ENCODE data around the gene GMDS. TPM values are rescaled to one million over a fixed set of nuclear protein-coding genes. Genes with fewer than 3 reads are reported as not detected.

The GMDS gene
- total RNA-seq, 1 experiment from 2014 or later = 27.6 TPM

GRCh38 chr6:1923449-1923848 is 322.0 kb downstream of the GMDS start:
- Histone ChIP-seq H3K18ac (ENCODE audit: insufficient read length, low read depth, low read length) (no peak overlapping the region), H3K9ac (ENCODE audit: extremely low read depth, insufficient read length, low read length) (no peak overlapping the region), H3K4me1 (ENCODE audit: insufficient read depth, low read length) (no peaks in the 10 kb centered on the region; the same call in 1 of the 2 replicates), H2AK5ac (ENCODE audit: insufficient read length, low read length) (no peak overlapping the region), H3K27me3 (ENCODE audit: insufficient read depth, low read length) (no peaks in the 10 kb centered on the region), H4K8ac (replicated peaks; ENCODE audit: insufficient read length, low read depth, low read length) (no peak overlapping the region), H2BK15ac (ENCODE audit: low read depth, low read length) (no peak overlapping the region), H3T11ph (ENCODE audit: low read length) (no peak overlapping the region), H3K4me2 (ENCODE audit: insufficient read depth, insufficient read length, low read length) (no peak overlapping the region), H3K27ac (ENCODE audit: insufficient read length, low read depth, low read length) (no peak overlapping the region), H2BK120ac (ENCODE audit: low read depth, low read length, poor library complexity, severe bottlenecking) (no peak overlapping the region), H2AFZ (ENCODE audit: low read length) (no peak overlapping the region), H3K79me2 (ENCODE audit: insufficient read depth, low read length) (no peaks in the 10 kb centered on the region), H3K79me1 (ENCODE audit: insufficient read depth, low read depth, low read length, poor library complexity, severe bottlenecking) (no peaks in the 10 kb centered on the region), H2BK12ac (ENCODE audit: insufficient read length, low read depth, low read length) (no peak overlapping the region), H3K9me3 (ENCODE audit: control insufficient read depth, low read depth, low read length) (no peaks in the 10 kb centered on the region), H4K5ac (ENCODE audit: insufficient read length, low read depth, low read length) (no peak overlapping the region), H3K4ac (ENCODE audit: low read depth, low read length) (no peak overlapping the region), H3K23me2 (ENCODE audit: insufficient read length, low read depth, low read length, poor library complexity, severe bottlenecking) (peaks cover 3% of the 10 kb centered on the region), H3K56ac (ENCODE audit: insufficient read length, low read depth, low read length) (no peak overlapping the region), H4K20me1 (ENCODE audit: control insufficient read depth, insufficient read depth, insufficient read length) (no peaks in the 10 kb centered on the region), H3K14ac (ENCODE audit: insufficient read depth, low read length) (peak overlapping the region; percentile 46; the same call in 1 of the 2 replicates), H2BK5ac (ENCODE audit: insufficient read length, low read length) (no peak overlapping the region), H3K23ac (ENCODE audit: insufficient read length, low read depth, low read length) (no peak overlapping the region), H4K91ac (ENCODE audit: insufficient read length, low read depth, low read length) (no peak overlapping the region), H2BK20ac (ENCODE audit: low read depth, low read length, poor library complexity, severe bottlenecking) (no peak overlapping the region)
- H3K27me3 Mint-ChIP-seq (ENCODE audit: low read depth) = no peaks in the 10 kb centered on the region
- whole genome bisulfite sequencing (ENCODE audit: extremely low coverage, insufficient read length, low lambda C conversion rate) = no CpG with 5 or more reads among the region's 14 CpGs
- H3K36me3 Mint-ChIP-seq (ENCODE audit: insufficient read depth in 1 of 3, low read depth in 3 of 3) = peaks cover 0 to 3% (median 2%) of the 10 kb centered on the region in 3 experiments; a peak in 3 of 7 replicates
- H3K4me3 Mint-ChIP-seq = no peak overlapping the region
- no peak for TF ChIP-seq CTCF (conservative IDR thresholded peaks at IDR 0.05)
- H3K4me1 Mint-ChIP-seq = peaks cover 13 to 25% of the 10 kb centered on the region in 2 experiments
- DNase-seq = no peak
- peaks cover 0 to 2% of the 10 kb centered on the region in 2 experiments; a peak in 1 of 5 replicates for H3K9me3 Mint-ChIP-seq
- no peak overlapping the region for H3K27ac Mint-ChIP-seq
